Stimulated activated CD4-positive, alpha-beta T cell treated with anti-CD3 and anti-CD28 coated beads, TNF-alpha, amount 100 ng/mL, for 48 hours (primary cell): ENCODE measurements around the gene PCDHA5.

ENCODE experiments used
- DNase-seq, 3 donors: peaks; one replicate each; pipeline ENCODE4 v3.0.0-alpha.2; 2020; ENCODE audit warnings: low read depth in 3 of 3

Gene PCDHA5

DNA sequence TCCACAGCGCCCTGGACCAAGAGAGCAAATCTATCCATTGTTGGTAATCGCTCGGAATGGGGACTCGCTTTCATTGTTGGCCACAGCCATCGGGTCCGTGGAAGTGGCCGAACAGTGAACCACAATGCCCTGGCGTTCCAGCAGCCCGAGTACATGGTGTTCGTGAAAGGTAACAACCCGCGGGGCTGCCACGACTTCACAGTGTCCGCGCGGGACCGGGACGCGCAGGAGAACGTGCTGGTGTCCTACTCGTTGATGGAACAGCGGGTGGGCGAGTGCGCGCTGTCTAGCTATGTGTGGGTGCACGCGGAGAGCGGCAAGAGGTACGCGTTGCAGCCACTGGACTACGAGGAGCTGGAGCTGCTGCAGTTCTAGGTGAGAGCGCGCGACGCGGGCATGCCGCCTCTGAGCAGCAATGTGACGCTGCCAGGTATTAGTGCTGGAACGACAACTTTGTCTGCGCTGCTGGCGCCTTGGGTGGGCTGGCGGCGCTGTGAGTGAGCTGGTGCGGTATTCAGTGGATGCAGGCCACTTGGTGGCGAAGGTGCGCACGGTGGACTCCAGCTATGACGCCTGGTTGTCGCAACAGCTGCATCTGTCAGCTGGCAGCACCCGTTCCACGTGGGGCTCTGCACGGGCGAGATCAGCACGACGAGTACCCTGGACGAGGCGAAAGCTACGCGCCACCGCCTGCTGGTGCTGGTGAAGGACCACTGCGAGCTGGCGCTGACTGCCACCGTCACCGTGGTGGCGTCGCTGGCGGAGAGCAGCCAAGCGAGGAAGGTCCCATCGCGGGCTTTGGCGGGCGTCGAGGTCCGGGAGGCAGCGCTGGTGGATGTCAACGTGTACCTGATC lies 41.3 kb downstream of the PCDHA5 start:
- no peak for DNase-seq

DNA sequence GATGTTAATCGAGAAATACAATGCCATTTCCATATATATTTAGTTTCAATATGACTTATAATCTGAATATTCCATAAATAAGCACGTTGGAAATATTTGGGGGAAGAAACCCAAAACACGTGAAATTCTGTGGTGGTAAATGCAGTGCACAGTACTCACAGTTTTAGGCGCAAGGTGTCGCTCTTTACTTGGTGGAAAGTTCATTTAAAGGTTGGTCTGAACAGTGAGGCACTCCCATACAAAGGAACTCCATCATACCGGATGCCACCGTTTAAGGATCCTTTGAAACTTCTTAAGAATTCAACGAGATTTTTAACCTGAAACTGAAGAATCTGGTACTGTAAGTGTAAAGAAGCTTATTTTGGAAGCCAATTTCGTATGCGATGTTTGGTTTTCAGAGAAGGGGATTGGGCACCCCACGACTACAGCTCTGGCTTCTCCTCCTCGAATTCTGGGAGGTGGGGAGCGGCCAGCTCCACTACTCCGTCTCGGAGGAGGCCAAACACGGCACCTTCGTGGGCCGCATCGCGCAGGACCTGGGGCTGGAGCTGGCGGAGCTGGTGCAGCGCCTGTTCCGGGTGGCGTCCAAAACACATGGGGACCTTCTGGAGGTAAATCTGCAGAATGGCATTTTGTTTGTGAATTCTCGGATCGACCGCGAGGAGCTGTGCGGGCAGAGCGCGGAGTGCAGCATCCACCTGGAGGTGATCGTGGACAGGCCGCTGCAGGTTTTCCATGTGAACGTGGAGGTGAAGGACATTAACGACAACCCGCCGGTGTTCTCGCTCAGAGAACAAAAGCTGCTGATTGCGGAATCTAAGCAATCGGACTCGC lies 47.5 kb downstream of the PCDHA5 start, which contains the start of gene PCDHA11:
PCDHA11 (plus strand) TSS at position 237 of the 834 bp plus-strand sequence; CDS start at position 384, 147 bp downstream.
- DNase-seq = no peak

- no peak for DNase-seq
Observed at GRCh38 chr5:140869555-140869886, 48.1 kb downstream of the PCDHA5 start.

- no peak for DNase-seq
Observed at GRCh38 chr5:140870221-140871201, 49.1 kb downstream of the PCDHA5 start.
